HG03064 (cell line): ENCODE data around the gene WSB2.
"Not testable (repeated sequence)": the region's sequence is repeated elsewhere in the genome, so short reads cannot be mapped to it uniquely, and the experiment has no call there.

Experiments
- ATAC-seq: cut with Tn5 transposase; IDR thresholded peaks from one replicate; pipeline ENCODE4 v1.9.1; 2021; ENCODE audit warnings: low read depth; ENCODE audit not compliant: unreplicated experiment

Gene WSB2

DNA sequence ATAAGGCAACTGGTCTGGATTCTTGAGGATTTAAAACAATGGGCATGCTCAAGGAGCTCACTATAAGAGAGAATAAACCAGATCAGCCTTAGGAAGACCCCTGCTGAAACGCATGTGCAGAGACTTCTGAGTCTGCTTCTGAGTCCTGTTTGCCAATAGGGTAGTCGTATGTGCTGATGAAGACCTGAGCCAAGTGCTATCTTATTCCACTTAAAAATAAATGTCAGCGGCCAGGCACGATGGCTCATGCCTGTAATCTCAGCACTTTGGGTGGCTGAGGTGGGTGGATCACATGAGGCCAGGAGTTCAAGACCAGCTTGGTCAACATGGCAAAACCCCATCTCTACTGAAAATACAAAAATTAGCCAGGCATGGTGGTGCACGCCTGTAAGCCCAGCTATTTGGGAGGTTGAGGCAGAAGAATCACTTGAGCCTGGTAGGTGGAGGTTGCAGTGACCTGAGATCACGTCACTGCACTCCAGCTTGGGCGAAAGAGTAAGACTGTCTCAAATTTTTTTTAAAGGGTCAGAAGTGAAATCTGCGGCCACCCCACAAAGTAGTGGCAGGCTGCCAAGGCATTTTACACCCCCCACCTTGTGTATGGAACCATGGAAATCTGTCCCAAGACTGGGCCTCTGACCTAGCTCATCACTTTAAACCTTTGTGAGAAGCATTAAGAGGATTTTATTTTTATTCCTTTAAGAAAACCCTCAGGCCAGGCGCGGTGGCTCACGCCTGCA is 24.1 kb downstream of the WSB2 start:
- no peak for ATAC-seq

DNA sequence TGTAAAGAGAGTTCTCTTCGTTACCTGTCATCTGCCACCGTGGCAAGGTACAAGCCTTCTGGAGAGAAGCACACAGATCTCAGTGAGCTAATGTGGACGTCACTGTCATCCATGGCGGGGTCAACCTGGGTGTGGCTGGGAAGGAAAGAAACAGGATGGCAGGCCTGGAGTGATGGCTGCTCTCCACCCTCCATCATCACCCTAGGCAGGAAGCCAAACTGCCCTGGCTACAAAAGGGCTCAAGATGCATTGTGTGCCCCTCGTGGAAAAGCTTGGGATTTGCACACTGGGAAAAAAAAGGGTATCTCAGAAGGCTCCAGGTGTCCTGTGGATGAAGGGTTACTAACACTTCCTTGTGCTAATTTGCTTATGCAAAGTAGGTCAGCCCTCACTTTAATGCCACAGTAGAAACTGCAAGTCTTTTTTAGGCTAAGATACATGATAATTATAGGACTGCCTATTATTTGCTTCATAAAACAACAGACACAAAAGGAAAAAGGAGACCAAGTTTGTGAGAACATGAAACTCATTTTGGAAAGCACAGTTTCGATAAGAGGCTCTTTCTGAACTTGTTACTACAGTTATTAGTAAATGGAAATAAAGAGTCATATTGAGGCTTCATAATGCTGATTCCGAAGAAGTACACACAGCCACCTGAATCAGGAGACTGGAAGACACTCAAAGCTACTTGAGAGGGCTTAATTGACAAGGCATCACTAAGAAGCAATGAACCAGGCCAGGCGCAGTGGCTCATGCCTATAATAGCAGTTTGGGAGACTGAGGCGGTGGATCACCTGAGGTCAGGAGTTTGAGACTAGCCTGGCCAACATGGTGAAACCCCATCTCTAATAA is 25.6 kb downstream of the WSB2 start:
- ATAC-seq, result peak; percentile 77

DNA sequence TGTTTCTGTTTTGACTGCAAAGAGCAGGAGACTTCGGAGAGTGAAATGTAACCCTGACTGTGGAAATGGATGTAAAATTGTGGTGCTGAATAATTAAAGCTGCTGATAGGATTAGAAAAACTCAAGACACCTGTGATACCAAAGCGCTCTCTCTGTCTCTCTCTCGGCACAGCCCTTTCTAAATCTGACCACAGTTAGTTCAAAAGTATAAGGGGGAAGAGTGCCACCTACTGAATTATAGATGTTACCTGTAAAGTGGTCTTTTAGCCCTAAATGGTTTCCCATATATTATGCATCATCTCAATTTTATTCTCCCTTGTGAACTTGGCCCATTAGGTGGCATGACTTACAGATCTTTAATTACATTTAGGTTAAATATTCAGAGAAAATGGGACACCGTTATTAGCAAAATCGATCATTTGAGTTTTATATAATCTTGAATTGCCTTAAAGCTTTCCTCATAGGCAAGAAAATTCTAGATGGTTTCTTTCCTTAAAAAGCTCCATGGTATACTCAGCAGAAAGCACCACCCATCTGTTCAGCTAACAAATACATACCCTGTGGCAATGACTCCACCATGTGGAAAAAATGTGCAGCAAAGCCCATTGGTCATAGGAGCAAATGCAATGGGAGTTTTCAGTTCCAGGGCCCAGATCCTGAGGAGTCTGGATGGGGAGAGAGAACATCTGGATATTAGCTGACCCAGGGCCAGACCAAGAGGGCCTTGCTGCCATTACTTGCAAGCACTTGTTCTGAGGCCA is 26.4 kb downstream of the WSB2 start:
- ATAC-seq, result no peak

DNA sequence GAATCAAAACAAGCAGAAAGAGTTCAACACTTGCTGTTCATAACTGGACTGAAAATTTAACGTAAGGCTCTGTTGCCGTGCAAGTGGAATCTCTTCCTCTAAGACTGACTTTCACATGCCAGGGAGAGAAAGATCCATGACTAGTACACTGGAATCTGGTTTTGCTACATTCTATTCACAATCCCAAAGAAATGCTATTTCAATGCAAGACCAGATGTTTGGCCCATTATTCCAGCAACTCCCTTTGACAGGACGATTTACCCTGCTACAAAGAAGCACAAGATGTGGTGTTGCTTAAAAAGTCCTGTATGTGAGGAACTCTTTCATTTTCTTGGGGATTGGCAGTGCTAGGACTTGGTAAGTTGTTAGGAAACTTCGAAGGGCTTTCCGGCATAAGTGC is 27.1 kb downstream of the WSB2 start:
- no peak for ATAC-seq

DNA sequence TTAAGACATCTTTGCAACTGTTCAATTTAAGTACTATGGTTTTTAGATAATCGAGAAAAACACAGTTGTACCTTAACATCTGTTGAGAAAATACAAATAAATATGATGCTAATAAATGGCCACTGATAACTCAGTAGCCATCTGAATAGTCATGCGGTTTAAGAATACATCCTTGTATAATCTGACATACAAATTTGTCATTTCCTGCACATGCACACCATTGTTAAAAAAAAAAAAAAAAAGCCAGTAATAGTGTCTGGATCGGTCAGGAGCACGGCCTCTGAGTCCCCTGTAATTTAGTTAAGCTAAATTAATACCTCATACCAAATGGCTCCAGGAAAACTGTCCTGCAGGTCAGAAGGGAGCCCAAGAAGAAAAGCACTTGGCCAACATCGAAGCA is 27.7 kb downstream of the WSB2 start:
- ATAC-seq, result no peak

DNA sequence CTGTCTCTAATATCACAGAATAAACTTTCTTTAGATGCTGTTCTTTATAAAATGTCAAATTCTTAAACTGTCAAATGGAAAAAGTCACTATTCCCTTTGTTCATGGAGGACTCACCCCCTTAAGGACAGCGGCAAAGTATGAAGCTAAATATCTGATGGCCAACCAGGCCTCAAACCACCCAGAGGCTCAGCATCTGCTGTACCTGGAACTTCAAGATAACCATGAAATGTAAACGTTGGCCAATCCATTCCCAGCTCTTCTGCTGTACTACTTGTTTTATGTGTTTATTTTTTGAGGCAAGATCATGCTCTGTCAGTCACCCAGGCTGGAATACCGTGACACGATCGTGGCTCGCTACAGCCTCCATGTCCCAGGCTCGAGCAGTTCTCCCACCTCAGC is 28.8 kb downstream of the WSB2 start:
- ATAC-seq, result no peak

DNA sequence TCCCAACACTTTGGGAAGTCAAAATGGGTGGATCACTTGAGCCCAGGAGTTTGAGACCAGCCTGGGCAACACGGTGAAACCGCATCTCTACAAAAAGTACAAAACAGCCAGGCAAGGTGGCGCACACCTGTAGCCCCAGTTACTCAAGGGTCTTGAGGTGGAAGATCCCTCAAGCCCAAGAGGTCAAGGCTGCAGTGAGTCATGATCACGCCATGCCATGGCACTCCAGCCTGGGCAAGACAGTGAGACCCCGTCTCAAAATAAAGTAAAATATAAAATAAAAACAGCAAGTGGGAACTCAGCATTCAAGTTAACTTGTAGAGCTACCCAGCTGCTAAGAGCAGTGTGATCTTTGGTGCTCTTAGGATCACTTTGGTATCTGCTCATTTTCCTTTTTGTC is 31.8 kb downstream of the WSB2 start:
- no peak for ATAC-seq

DNA sequence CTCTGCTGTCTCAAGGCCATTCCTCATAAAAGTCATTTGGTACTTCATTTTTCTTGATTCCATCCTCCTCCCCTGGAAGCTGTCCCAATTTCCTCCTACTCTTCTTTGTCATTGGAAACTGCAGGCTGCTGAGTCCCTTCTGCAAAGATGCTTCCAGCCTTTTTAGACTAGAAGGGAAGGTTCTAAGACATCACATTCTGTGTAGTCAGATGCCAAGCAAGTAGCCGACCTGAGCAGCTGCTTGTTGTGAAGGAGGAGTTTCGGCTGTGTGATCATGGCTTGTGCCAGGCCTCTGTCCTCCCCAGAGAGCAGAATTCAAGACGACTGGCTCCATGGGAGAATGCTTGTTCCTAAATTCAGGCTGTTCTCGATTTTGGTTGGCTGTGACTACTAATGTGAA is 35.8 kb downstream of the WSB2 start:
- no peak for ATAC-seq

DNA sequence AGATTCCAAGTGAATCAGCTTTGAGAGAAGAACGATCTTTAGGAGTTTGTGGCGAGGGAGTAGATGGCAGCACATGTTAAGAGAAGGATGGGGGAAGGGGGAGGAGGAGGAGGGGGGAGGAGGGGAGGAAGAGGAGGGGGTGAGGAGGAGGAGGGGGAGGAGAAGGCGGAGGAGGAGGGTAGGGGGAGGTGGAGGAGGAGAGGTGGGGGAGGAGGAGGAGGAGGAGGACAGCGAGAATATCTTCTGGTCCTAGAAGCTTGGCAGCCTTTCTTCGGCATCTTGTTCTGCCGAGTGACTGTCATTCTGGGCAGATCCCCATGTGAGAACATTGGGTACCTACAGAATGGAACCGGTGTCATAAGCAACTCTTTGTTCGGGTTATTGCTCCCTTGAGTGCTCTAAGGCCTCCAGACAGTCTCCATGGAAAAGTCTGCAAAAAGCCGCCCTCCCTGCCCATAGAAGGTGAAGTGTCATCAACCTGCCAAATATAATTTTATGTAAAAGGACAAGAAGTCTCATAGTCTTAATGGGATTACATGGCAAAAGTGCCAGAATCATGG is 37.6 kb downstream of the WSB2 start:
- ATAC-seq, result no peak

DNA sequence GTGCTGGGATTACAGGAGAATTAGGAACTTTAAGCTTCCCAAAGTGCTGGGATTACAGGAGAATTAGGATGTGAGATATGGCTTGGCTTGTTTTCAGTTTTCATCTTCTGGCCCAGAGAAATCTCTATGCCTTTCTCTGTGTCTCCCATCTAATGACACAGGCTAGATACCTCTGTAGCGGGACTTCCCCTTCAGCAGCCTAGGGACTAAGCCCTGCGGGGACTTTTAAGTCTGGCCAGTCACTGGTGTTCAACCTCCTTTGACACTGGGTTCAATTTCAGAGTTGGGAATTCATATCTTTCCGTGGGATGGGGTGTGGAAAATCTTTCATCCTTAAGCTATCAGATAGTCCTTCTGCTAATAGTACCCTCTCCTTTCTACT is 38.3 kb downstream of the WSB2 start:
- ATAC-seq, result no peak

DNA sequence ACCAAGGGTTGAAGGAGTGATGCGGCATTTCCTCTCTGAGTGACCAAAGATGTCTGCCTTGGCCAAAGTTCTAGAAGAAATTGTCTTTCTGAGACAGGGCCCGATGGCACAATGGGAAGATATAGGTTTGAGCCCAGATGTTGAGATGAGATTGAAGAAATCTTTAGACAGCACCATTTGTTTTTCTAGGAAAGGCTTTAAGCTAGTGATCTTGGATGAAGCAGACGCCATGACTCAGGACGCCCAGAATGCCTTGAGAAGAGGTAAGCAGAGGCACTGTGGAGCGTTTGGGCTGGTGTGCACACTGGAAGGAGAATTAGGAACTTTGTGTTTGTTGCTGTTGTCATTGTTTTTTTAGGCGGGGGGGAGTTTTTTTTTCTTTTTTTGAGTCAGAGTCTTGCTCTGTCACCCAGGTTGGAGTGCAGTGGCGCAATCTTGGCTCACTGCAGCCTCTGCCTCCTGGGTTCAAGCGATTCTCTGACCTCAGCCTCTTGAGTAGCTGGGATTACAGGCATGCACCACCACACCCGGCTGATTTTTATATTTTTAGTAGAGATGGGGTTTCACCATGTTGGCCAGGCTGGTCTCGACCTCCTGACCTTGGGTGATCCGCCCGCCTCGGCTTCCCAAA is 38.8 kb downstream of the WSB2 start:
- not testable (repeated sequence) for ATAC-seq

DNA sequence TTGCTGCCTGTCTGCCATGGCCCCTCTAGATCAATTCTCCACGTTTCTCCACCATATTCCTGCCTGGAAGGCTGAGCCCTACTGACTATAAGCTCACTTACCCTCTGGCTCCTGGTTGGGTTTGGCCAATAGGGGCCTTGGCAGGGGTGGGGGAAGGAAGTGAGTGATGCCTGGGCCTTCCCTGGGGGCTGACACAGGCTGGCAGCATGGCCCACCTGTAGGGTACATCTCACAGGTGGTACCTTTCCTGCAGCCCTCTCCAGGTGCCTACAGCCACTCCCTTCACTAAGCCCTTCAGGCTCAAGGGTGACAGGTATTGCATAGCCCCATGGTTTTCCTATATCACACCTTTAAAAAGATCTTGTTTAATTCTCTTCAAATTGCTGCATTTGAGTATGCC is 40.9 kb downstream of the WSB2 start:
- ATAC-seq, result no peak

DNA sequence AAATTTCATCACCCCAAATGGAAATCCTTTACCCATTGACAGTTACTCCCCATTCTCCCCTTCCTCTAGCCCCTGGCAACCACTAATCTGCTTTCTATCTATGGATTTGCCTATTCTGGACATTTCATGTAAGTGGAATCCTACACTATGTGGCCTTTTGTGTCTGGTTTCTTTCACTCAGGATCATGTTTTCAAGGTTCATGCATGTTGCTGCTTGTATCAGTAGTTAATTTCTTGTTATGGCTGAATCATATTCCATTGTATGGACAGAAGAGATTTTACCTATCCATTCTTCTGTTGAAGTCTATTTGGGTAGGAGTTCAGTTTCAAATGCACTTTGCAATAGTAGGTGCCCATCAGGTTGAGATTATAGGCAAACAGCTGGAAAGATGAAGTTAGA is 43.1 kb downstream of the WSB2 start:
- ATAC-seq, result no peak

DNA sequence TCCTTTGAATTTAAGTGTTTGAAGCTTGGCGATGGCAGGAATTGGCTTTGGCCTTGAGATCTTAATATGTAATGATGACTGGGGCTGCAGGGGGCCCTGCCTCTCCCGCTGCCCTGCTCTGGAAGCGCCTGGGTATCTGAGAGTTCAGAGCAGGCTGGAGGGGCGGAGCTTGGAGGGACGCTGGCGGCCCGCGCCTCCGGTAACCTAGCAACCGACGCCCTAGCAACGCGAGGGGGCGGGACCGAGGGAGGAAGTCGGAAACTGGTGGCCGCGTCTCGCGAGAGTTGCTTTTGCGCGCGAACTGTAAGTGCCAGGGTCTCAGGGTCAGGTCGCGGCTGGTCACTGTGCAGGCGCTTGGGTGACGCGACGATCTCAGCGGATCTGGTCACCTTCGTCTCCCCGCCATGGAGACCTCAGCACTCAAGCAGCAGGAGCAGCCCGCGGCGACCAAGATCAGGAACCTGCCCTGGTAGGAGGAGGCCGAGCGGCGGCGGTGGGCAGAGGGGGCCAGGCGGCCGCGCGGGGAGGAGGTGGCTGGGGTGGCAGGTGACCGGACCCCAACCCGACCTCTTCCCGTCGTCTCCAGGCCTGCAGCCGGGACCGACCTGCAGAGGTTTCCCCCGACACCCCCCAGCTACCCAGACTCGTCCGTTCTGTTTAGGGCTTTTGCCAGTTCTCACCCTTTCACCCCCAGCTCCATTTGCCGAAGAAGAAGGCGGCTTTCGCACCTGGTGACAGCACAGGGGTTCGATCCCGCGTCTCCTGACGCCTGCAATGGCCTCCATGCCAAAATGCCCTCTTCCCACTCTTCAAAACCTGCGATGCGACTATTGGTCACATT is 44.3 kb downstream of the WSB2 start, which contains the start of gene RFC5:
TSS of gene RFC5 (plus strand) at position 280 of the 841 bp plus-strand sequence. CDS start at position 405, 125 bp downstream.
- peak; percentile 96 for ATAC-seq

DNA sequence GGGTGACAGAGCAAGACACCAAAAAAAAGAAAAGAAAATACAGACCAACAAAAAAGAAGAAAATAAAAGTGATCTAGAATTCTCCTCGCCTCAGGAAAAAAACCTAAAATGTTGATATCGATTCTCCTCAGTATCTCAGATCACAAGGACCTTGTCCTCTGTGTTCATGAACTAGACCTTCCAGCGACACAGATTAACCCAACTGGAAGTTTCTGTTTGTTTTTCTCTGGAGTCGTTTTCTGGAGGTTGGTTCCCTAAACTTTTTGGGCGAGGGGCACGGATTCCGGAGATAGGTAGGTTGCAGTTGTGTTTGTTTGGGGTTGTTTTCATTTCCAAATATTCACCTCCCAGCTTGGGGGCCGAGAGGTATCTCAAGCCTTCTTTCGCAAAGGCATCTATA is 45.0 kb downstream of the WSB2 start:
- ATAC-seq, result no peak

DNA sequence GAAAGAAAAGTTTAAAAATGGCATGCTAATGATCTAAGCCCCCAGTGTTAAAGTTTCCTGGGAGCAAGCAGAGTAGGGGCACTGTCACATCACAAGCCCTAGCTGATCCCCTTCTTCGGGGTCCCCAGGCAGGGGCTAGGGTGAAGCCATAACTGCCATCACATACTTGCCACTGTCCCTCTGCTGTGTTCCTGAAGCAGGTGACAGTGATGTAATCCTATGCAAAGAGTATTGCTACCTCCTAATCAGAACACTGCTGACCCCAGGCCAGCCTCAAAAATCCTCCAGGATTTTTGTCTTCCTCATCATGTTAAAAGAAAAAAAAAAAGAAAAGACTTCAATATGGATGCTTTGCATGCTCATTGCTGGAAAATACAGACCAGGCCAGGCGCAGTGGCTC is 45.7 kb downstream of the WSB2 start:
- no peak for ATAC-seq

DNA sequence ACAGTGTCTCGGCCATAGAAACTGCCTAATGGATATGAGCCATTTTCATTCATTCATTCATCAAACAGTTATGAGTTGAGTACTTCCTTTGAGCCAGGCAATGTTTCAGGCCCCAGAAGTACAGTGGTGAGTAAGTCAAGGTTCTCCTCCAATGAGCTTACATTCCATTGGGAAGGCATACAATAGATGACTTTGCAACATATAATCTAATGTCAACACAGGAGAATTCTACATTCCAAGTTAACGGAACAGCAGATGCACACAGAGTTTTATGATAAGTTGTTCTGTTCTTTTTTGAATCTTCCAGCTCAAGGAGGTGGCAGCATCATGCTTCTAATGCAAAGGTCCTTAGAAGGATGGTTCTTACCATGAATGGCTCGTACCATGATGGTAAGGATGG is 47.7 kb downstream of the WSB2 start:
- ATAC-seq, result no peak

DNA sequence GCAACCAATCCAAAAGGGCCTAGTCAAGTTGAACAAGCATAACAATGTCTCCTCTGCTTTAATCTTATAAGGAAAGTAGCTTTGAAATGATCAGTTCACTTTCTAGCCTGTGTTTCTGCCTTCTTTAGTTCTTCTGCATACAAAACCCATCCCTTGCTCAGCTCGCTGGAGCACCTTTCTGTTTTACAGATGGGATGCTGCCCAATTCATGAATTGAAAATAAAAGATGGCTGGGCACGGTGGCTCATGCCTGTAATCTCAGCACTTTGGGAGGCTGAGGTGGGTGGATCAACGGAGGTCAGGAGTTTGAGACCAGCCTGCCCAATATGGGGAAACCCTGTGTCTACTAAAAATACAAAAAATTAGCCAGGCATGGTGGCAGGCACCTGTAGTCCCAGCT is 49.0 kb downstream of the WSB2 start:
- no peak for ATAC-seq

DNA sequence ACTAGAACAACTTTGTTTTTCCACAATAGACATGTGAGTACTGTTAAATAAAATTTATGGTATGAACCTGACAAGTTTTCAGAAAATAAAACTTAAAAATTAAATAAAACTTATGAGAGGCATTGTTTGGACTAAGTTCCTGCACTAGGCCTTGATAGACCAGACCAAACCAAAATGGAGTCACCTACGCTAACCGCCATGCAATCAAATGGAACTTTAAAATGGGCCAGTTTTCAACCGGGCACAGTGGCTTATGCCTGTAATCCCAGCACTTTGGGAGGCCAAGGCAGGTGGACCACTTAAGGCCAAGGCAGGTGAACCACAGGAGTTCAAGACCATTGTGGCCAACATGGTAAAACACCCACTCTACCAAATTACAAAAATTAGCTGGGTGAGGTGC is 49.6 kb downstream of the WSB2 start:
- ATAC-seq, result no peak

DNA sequence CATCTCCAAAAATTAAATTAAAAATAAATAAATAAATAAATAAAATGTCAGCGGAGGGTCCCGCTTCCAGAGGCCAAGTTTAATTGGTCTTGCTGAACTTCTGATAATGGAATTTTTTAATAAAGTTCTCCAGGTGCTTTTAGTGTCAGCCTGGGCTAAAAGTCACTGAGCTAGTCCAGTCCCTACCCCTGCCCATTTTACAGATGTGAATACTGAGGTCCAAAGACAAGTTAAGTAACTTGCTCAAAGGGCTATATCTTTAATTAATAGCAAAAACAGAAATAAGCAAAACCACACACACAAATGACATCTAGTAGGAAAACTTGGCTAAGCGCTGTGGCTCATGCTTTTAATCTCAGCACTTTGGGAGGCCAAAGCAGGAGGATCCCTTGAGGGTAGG is 50.1 kb downstream of the WSB2 start:
- ATAC-seq, result no peak
